Measurements from ENCODE around the gene NAT14. TPM values are rescaled to one million over a fixed set of nuclear protein-coding genes. Genes with fewer than 3 reads are reported as not detected.

The NAT14 gene
- 25.1 and 29.8 TPM in 2 replicates for total RNA-seq

GRCh38 chr19:55484593-55485438, at the start of gene NAT14:
TSS of gene NAT14 (plus strand) at chr19:55485188. CDS start at chr19:55485709, 521 bp downstream.

GRCh38 chr19:55443045-55443823, 41.8 kb upstream of the NAT14 start, which contains the start of gene SHISA7:
TSS of gene SHISA7 (minus strand) at chr19:55443300. CDS start at chr19:55442863, 437 bp downstream.

GRCh38 chr19:55461259-55461973, 23.6 kb upstream of the NAT14 start, which contains the start of gene ISOC2:
TSS of gene ISOC2 (minus strand) at chr19:55461642. CDS start at chr19:55456486, 5,156 bp downstream.

GRCh38 chr19:55464662-55465054, 20.3 kb upstream of the NAT14 start, which contains the start of gene C19orf85:
TSS of gene C19orf85 (minus strand) at chr19:55464751. CDS start at chr19:55464554, 197 bp downstream.

GRCh38 chr19:55476100-55476775, 8.8 kb upstream of the NAT14 start, which contains the start of gene ZNF628:
TSS of gene ZNF628 (plus strand) at chr19:55476617. CDS start at chr19:55479911, 3,294 bp downstream.

GRCh38 chr19:55487924-55488687, 3.1 kb downstream of the NAT14 start, which contains the start of gene SSC5D:
TSS of gene SSC5D (plus strand) at chr19:55488436. CDS start at chr19:55488590, 154 bp downstream.

Other genes starting within 250 kb of the NAT14 start
- gene PPP6R1, start 226.2 kb upstream of the NAT14 start, total RNA-seq, result 30.8 and 31.7 TPM in 2 replicates
- gene HSPBP1, start 205.1 kb upstream of the NAT14 start, total RNA-seq, result 51.3 and 58.7 TPM in 2 replicates
- 4.9 and 5.8 TPM in 2 replicates for gene BRSK1, start 201.2 kb upstream of the NAT14 start, total RNA-seq
- not detected in 2 replicates for gene TMEM150B, start 159.8 kb upstream of the NAT14 start, total RNA-seq
- gene KMT5C, start 145.3 kb upstream of the NAT14 start, total RNA-seq, result 5.5 and 7.4 TPM in 2 replicates
- 0.30 TPM in 1 of 2 replicates, not detected in the other for gene COX6B2, start 130.5 kb upstream of the NAT14 start, total RNA-seq
- gene GARIN5B, start 121.9 kb upstream of the NAT14 start, total RNA-seq, result not detected in 2 replicates
- 2.4 and 10.4 TPM in 2 replicates for gene IL11, start 114.7 kb upstream of the NAT14 start, total RNA-seq
- not detected in 2 replicates for gene TMEM190, start 108.4 kb upstream of the NAT14 start, total RNA-seq
- gene TMEM238, start 100.9 kb upstream of the NAT14 start, total RNA-seq, result 0.17 and 1.8 TPM in 2 replicates
- 462 and 817 TPM in 2 replicates for gene RPL28, start 99.3 kb upstream of the NAT14 start, total RNA-seq
- gene UBE2S, start 77.4 kb upstream of the NAT14 start, total RNA-seq, result 249 and 263 TPM in 2 replicates
- gene SHISA7, start 41.9 kb upstream of the NAT14 start, total RNA-seq, result not detected in 2 replicates
- gene ISOC2, start 23.5 kb upstream of the NAT14 start, total RNA-seq, result 74.8 and 86.4 TPM in 2 replicates
- gene C19orf85, start 20.4 kb upstream of the NAT14 start, total RNA-seq, result not detected in 2 replicates
- gene ZNF628, start 8.6 kb upstream of the NAT14 start, total RNA-seq, result 5.4 and 9.4 TPM in 2 replicates
- gene SSC5D, start 3.2 kb downstream of the NAT14 start, total RNA-seq, result 0.89 and 1.7 TPM in 2 replicates
- gene SBK2, start 51.9 kb downstream of the NAT14 start, total RNA-seq, result not detected in 2 replicates
- 0.15 TPM in 1 of 2 replicates, not detected in the other for gene SBK3, start 60.4 kb downstream of the NAT14 start, total RNA-seq
- gene ZNF579, start 95.7 kb downstream of the NAT14 start, total RNA-seq, result 5.0 and 5.2 TPM in 2 replicates
- gene FIZ1, start 114.3 kb downstream of the NAT14 start, total RNA-seq, result 4.5 and 4.9 TPM in 2 replicates
- gene ZNF524, start 115.1 kb downstream of the NAT14 start, total RNA-seq, result 19.3 and 19.7 TPM in 2 replicates
- gene ZNF865, start 120.5 kb downstream of the NAT14 start, total RNA-seq, result 2.4 and 3.2 TPM in 2 replicates
- 1.9 and 3.0 TPM in 2 replicates for gene ZNF784, start 139.4 kb downstream of the NAT14 start, total RNA-seq
- 10.4 and 15.0 TPM in 2 replicates for gene ZNF580, start 155.8 kb downstream of the NAT14 start, total RNA-seq
- 20.5 and 26.3 TPM in 2 replicates for gene ZNF581, start 158.5 kb downstream of the NAT14 start, total RNA-seq
- gene CCDC106, start 163.0 kb downstream of the NAT14 start, total RNA-seq, result 14.7 and 15.6 TPM in 2 replicates
- 197 and 225 TPM in 2 replicates for gene U2AF2, start 169.8 kb downstream of the NAT14 start, total RNA-seq
- gene EPN1, start 190.0 kb downstream of the NAT14 start, total RNA-seq, result 103 and 112 TPM in 2 replicates

All from bronchus fibroblast of lung (primary cell).